Body of pancreas (tissue), 4 donors: Measurements from ENCODE around the gene DBR1. TPM values are rescaled to one million over a fixed set of nuclear protein-coding genes. Genes with fewer than 3 reads are reported as not detected.

Source experiments
- ATAC-seq: fragments of 150-250 bp; one replicate; pipeline ENCODE4 v1.9.1; 2016
- DNase-seq, 4 donors: peaks; one replicate each; pipeline ENCODE4 v3.0.0-alpha.2; 2019
- H3K27ac ChIP-seq, 4 donors: fragments of 200-600 bp; sonication (generic); 1 replicate in 3 of 4; 2 replicates in 1 of 4; pipeline versions ENCODE4 v1.5.1 to v1.6.1; 2016 to 2019; ENCODE audit warnings: mild to moderate bottlenecking in 1 of 4, mixed read lengths in 1 of 4, moderate library complexity in 1 of 4
- H3K27me3 ChIP-seq, 2 donors: fragments of 200-600 bp; sonication (generic); one replicate each; pipeline ENCODE4 v1.6.0; 2016; ENCODE audit warnings: mild to moderate bottlenecking in 1 of 2
- H3K36me3 ChIP-seq, 2 donors: fragments of 200-600 bp; sonication (generic); replicated peaks in 1 of 2; 2 replicates each; pipeline ENCODE4 v1.5.1; 2016; ENCODE audit warnings: low read depth in 2 of 2; ENCODE audit not compliant: insufficient read depth in 1 of 2
- H3K4me1 ChIP-seq: fragments of 200-600 bp; sonication (generic); one replicate; pipeline ENCODE4 v1.6.0; 2016
- H3K4me3 ChIP-seq, 2 donors: fragments of 200-600 bp; sonication (generic); 1 replicate in 1 of 2; 2 replicates in 1 of 2; pipeline ENCODE4 v1.5.1; 2016 to 2019
- H3K9me3 ChIP-seq, 3 donors: fragments of 200-600 bp; sonication (generic); 1 replicate in 2 of 3; 2 replicates in 1 of 3; pipeline ENCODE4 v1.5.1; 2016
- POLR2A ChIP-seq, 3 donors: fragments of 450-650 bp; IDR thresholded peaks; one replicate each; pipeline ENCODE4 v1.6.1; 2016; ENCODE audit warnings: antibody characterized with exemption in 3 of 3, mild to moderate bottlenecking in 2 of 3
- WGBS, 2 donors: methylation state at CpG; one replicate each; pipeline ENCODE4 v1.1.5; 2017; 5-methylcytosine and 5-hydroxymethylcytosine counted together
- intact Hi-C: fragments of 100-400 bp; cut with DNase I; formaldehyde crosslinking; loops from one replicate; pipeline ENCODE4 v1.15.1; 2023
- total RNA-seq, 2 donors: library from RNA; depleted of rRNA; stranded (reverse); fragments of >200 nt; gene quantifications; one replicate each; pipeline ENCODE4 v1.1.0, GENCODE V29; 2016
- TF ChIP-seq, protein P1 (sequence below), 7 experiments: fragments of 450-650 bp in 4 of 7; fragments of 200-600 bp in 3 of 7; sonication (generic) in 3 of 7; IDR thresholded peaks; one replicate each; pipeline ENCODE4 v1.5.1; 2016 to 2019; ENCODE audit warnings: antibody characterized with exemption in 7 of 7

Gene DBR1
- total RNA-seq, 2 donors from 2014 or later, result 4.3 to 11.7 TPM

GRCh38 chr3:138220242-138220641 is 45.5 kb upstream of the DBR1 start:
- H3K27ac ChIP-seq, result no peak overlapping the region
- ATAC-seq, result no peak
- no peak for DNase-seq
- intact Hi-C loops, result no loop called here
- WGBS, 2 donors, result 97 to 100% methylated on average over 1 of the region's 1 CpG
- no peak overlapping the region for H3K4me3 ChIP-seq
- H3K9me3 ChIP-seq, result no peaks in the 10 kb centered on the region
- H3K4me1 ChIP-seq, result no peaks in the 10 kb centered on the region
- no peaks in the 10 kb centered on the region for H3K27me3 ChIP-seq
- no peak for TF ChIP-seq POLR2A (IDR thresholded peaks at IDR 0.05)
- TF ChIP-seq, protein P1, sequence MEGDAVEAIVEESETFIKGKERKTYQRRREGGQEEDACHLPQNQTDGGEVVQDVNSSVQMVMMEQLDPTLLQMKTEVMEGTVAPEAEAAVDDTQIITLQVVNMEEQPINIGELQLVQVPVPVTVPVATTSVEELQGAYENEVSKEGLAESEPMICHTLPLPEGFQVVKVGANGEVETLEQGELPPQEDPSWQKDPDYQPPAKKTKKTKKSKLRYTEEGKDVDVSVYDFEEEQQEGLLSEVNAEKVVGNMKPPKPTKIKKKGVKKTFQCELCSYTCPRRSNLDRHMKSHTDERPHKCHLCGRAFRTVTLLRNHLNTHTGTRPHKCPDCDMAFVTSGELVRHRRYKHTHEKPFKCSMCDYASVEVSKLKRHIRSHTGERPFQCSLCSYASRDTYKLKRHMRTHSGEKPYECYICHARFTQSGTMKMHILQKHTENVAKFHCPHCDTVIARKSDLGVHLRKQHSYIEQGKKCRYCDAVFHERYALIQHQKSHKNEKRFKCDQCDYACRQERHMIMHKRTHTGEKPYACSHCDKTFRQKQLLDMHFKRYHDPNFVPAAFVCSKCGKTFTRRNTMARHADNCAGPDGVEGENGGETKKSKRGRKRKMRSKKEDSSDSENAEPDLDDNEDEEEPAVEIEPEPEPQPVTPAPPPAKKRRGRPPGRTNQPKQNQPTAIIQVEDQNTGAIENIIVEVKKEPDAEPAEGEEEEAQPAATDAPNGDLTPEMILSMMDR (IDR thresholded peaks at IDR 0.05), result no peak
- H3K36me3 ChIP-seq, result peaks cover 0 to 17% of the 10 kb centered on the region in 2 donors

DNA sequence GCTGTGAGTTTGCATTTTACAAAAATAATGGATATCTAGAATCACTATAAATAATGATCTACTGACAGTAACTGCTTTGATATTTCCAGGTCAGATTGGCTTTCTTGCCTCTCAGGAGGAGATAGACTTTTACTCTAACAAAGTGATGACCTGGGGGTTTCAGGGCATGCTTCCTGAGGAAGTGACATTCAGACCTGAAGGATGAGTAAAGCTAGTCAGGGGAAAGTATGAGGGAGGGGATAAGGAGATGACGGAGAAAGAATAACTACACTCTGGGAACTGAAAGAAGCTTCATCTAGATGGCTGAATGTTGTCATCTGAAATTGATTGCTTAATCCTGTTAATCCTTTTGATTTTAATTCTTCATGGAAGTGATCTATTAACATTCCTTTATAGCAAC is 44.5 kb upstream of the DBR1 start:
- no peak overlapping the region for H3K27ac ChIP-seq
- H3K4me1 ChIP-seq, result no peaks in the 10 kb centered on the region
- peaks cover 0 to 9% of the 10 kb centered on the region in 2 donors for H3K36me3 ChIP-seq
- 60 to 83% methylated on average over 1 of the region's 1 CpG for WGBS, 2 donors
- DNase-seq, result no peak
- no peaks in the 10 kb centered on the region for H3K27me3 ChIP-seq
- no peak for ATAC-seq
- TF ChIP-seq, protein P1 (IDR thresholded peaks at IDR 0.05), result no peak
- no peak for TF ChIP-seq POLR2A (IDR thresholded peaks at IDR 0.05)
- H3K9me3 ChIP-seq, result no peaks in the 10 kb centered on the region
- intact Hi-C loops, result no loop called here
- no peak overlapping the region for H3K4me3 ChIP-seq

DNA sequence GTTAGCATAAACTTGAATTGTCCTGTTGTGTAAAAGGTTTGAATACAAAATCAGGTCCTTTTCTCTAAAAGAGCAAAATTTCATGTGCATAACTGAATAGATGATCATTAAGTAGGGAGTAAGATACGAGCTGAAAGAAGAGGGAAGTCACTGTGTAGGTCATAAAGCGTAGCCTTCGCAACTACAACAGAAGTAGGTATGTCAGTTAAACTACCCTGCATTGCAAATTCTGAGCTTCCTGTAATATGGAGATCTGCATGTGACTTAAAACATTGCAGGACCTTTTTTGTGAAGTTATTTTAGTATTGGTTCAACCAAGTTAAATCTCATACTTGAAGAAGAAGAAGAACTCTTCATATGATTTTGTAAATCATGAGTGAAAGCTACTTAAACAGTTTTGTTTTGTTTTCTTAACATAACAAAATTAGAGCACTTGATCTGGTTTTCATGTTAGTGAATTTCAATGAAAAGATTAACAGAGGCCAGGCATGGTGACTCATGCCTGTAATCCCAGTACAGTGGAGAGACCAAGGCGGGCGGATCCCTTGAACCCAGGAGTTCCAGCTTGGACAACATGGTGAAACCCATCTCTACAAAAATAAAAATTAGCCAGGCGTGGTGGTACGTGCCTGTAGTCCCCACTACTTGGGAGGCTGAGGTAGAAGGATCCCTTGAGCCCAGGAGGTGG is 38.8 kb upstream of the DBR1 start:
- H3K9me3 ChIP-seq, result no peaks in the 10 kb centered on the region
- WGBS, 2 donors, result 91 to 93% methylated on average over 7 of the region's 7 CpGs

DNA sequence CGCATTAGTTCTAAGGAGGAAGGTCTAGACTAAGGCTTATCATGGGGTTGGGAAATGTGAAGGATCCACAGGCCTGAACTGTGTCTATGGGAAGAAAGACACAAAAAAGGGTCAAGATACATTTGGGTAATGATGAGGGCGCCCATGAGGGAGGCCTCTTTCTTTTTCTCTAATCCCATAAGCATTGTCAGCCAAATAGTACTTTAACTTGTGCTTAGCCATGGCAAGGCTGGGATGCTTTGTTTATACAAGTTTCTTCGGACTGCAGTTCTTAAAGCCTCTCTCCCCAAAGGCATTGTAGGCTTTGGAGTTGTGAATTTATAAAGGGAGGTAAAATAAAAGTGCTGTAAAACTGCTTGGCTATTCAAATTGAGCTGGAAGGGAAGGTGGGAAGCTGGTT is 35.8 kb upstream of the DBR1 start:
- H3K9me3 ChIP-seq, result no peaks in the 10 kb centered on the region
- whole genome bisulfite sequencing, 2 donors, result 93% methylated on average over 3 of the region's 3 CpGs
- H3K36me3 ChIP-seq, result no peaks in the 10 kb centered on the region
- H3K27me3 ChIP-seq, result no peaks in the 10 kb centered on the region
- intact Hi-C loops, result no loop called here
- TF ChIP-seq POLR2A (IDR thresholded peaks at IDR 0.05), result no peak
- TF ChIP-seq, protein P1 (IDR thresholded peaks at IDR 0.05), result no peak
- H3K27ac ChIP-seq, result no peak overlapping the region
- H3K4me3 ChIP-seq, result no peak overlapping the region
- ATAC-seq (no peak), DNase-seq (no peak)
- peaks cover 2% of the 10 kb centered on the region for H3K4me1 ChIP-seq

More for the DNA sequence above, 38.8 kb upstream of the DBR1 start:
- no peaks in the 10 kb centered on the region for H3K36me3 ChIP-seq
- intact Hi-C loops, result no loop called here
- H3K4me3 ChIP-seq, result no peak overlapping the region
- DNase-seq, result no peak
- no peaks in the 10 kb centered on the region for H3K27me3 ChIP-seq
- no peak for TF ChIP-seq POLR2A (IDR thresholded peaks at IDR 0.05)
- TF ChIP-seq, protein P1 (IDR thresholded peaks at IDR 0.05), result no peak
- ATAC-seq, result no peak
- no peak overlapping the region for H3K27ac ChIP-seq
- no peaks in the 10 kb centered on the region for H3K4me1 ChIP-seq

GRCh38 chr3:138206196-138206595 is 31.5 kb upstream of the DBR1 start:
- 98% methylated on average over 2 of the region's 2 CpGs for WGBS, 2 donors
- no peak for ATAC-seq
- DNase-seq, result no peak

More at GRCh38 chr3:138206196-138206595, 31.5 kb upstream of the DBR1 start:
- Histone ChIP-seq H3K27me3 (no peaks in the 10 kb centered on the region), H3K27ac (no peak overlapping the region), H3K9me3 (no peaks in the 10 kb centered on the region), H3K36me3 (no peaks in the 10 kb centered on the region), H3K4me3 (no peak overlapping the region), H3K4me1 (peaks cover 7% of the 10 kb centered on the region)
- intact Hi-C loops, result no loop called here
- no peak for TF ChIP-seq POLR2A (IDR thresholded peaks at IDR 0.05)
- TF ChIP-seq, protein P1 (IDR thresholded peaks at IDR 0.05), result no peak
